ENCODE measurements around the gene SLC37A2. TPM values are rescaled to one million over a fixed set of nuclear protein-coding genes. Genes with fewer than 3 reads are reported as not detected.

The SLC37A2 gene
- polyA plus RNA-seq, 1 experiment: 0.75 TPM

- Histone ChIP-seq H3K36me3 (ENCODE audit: control insufficient read depth, insufficient read depth, low read length) (no peaks in the 10 kb centered on the region), H3K4me3 (ENCODE audit: low read depth, low read length) (no peak overlapping the region), H3K27me3 (ENCODE audit: control insufficient read depth, insufficient read depth, low read length) (no peaks in the 10 kb centered on the region; the same call in 1 of the 2 replicates)
- ChIA-PET POLR2A (interaction anchor here (0.6 kb wide), 1 partner anchor 9 kb away, joined by 3 read pairs; no protein-coding TSS in a partner anchor), CTCF (interaction anchor here (1.1 to 2.6 kb wide), 2 partner anchors 8 to 59 kb away, joined by 6 to 12 read pairs; no protein-coding TSS in a partner anchor)
- no peak for TF ChIP-seq CTCF (IDR thresholded peaks at IDR 0.05; ENCODE audit: insufficient read depth, low read depth, low read length)
- DNase-seq (ENCODE audit: low read depth): no peak
Measured at GRCh38 chr11:125083312-125084056, 20.4 kb downstream of the SLC37A2 start.

GRCh38 chr11:125084057-125084416, 20.9 kb downstream of the SLC37A2 start:
- no peak for DNase-seq (ENCODE audit: low read depth)
- CTCF ChIA-PET: no interaction called here

GRCh38 chr11:125084761-125085231, 21.7 kb downstream of the SLC37A2 start:
- no peak overlapping the region for H3K4me3 ChIP-seq (ENCODE audit: low read depth, low read length)
- POLR2A ChIA-PET: no interaction called here
- TF ChIP-seq CTCF (IDR thresholded peaks at IDR 0.05; ENCODE audit: insufficient read depth, low read depth, low read length): no peak
- no peak for DNase-seq (ENCODE audit: low read depth)
- CTCF ChIA-PET: no interaction called here
- H3K36me3 ChIP-seq (ENCODE audit: control insufficient read depth, insufficient read depth, low read length): no peaks in the 10 kb centered on the region
- no peaks in the 10 kb centered on the region for H3K27me3 ChIP-seq (ENCODE audit: control insufficient read depth, insufficient read depth, low read length)

More at GRCh38 chr11:125084057-125084416, 20.9 kb downstream of the SLC37A2 start:
- no peak for TF ChIP-seq CTCF (IDR thresholded peaks at IDR 0.05; ENCODE audit: insufficient read depth, low read depth, low read length)
- H3K27me3 ChIP-seq (ENCODE audit: control insufficient read depth, insufficient read depth, low read length): no peaks in the 10 kb centered on the region; the same call in 1 of the 2 replicates
- H3K36me3 ChIP-seq (ENCODE audit: control insufficient read depth, insufficient read depth, low read length): no peaks in the 10 kb centered on the region
- POLR2A ChIA-PET: no interaction called here
- no peak overlapping the region for H3K4me3 ChIP-seq (ENCODE audit: low read depth, low read length)

- no peaks in the 10 kb centered on the region for H3K36me3 ChIP-seq (ENCODE audit: control insufficient read depth, insufficient read depth, low read length)
- POLR2A ChIA-PET: no interaction called here
- no peak for DNase-seq (ENCODE audit: low read depth)
- CTCF ChIA-PET: no interaction called here
- TF ChIP-seq CTCF (IDR thresholded peaks at IDR 0.05; ENCODE audit: insufficient read depth, low read depth, low read length): no peak
- H3K4me3 ChIP-seq (ENCODE audit: low read depth, low read length): no peak overlapping the region
- H3K27me3 ChIP-seq (ENCODE audit: control insufficient read depth, insufficient read depth, low read length): no peaks in the 10 kb centered on the region
Measured at GRCh38 chr11:125085301-125086081, 22.4 kb downstream of the SLC37A2 start.

GRCh38 chr11:125086633-125087296, 23.7 kb downstream of the SLC37A2 start:
- ChIA-PET CTCF (no interaction called here), POLR2A (no interaction called here)
- no peak for TF ChIP-seq CTCF (IDR thresholded peaks at IDR 0.05; ENCODE audit: insufficient read depth, low read depth, low read length)
- Histone ChIP-seq H3K36me3 (ENCODE audit: control insufficient read depth, insufficient read depth, low read length) (no peaks in the 10 kb centered on the region), H3K4me3 (ENCODE audit: low read depth, low read length) (no peak overlapping the region), H3K27me3 (ENCODE audit: control insufficient read depth, insufficient read depth, low read length) (no peaks in the 10 kb centered on the region)
- DNase-seq (ENCODE audit: low read depth): no peak

Data from BJ (cell line).